HCT116 (cell line): ENCODE data around the gene UPK3BL2. TPM values are rescaled to one million over a fixed set of nuclear protein-coding genes. Genes with fewer than 3 reads are reported as not detected.
"Not testable (repeated sequence)": the region's sequence is repeated elsewhere in the genome, so short reads cannot be mapped to it uniquely, and the experiment has no call there.

Source experiments
- ATAC-seq: fragments of 200-7000 bp; cut with Tn5 transposase; 2 replicates; pipeline ENCODE4 v1.9.1; 2020; ENCODE audit warnings: mild to moderate bottlenecking, moderate library complexity
- BruUV-seq: library from RNA; stranded (reverse); fragments of 400-500 nt; replicated peaks from 2 replicates; lab custom pipeline; 2021; lab: Mats Ljungman, UMichigan
- CTCF ChIA-PET: fragments of 300-600 bp; sonication (Branson Sonifier 250); formaldehyde crosslinking; loops from one replicate; lab custom pipeline; 2021; ENCODE audit warnings: antibody characterized with exemption; lab: Charles Lee
- POLR2A ChIA-PET: fragments of 300-600, 350-600 bp; sonication (Branson Sonifier 250); formaldehyde crosslinking; loops from one replicate; lab custom pipeline; 2021; ENCODE audit warnings: antibody characterized with exemption; lab: Charles Lee
- RAD21 ChIA-PET, 2 experiments: fragments of 300-600 bp; sonication (Branson Sonifier 250); formaldehyde crosslinking; loops; one replicate each; lab custom pipeline; 2023; ENCODE audit warnings: low total read pairs in 2 of 2; ENCODE audit not compliant: uncharacterized antibody in 2 of 2, unreplicated experiment in 2 of 2, low non-redundant PET in 1 of 2; lab: Charles Lee
- DNase-seq: peaks from one replicate; pipeline ENCODE4 v3.0.0-alpha.2; 2010; ENCODE audit warnings: low read depth, low spot score
- H2AFZ ChIP-seq: fragments of 200-600 bp; shearing (Covaris generic), sonication (generic); 2 replicates; pipeline ENCODE4 v1.6.1; 2017; ENCODE audit warnings: low read depth, mixed run types, mixed read lengths, antibody characterized with exemption, low read length; ENCODE audit not compliant: poor library complexity, severe bottlenecking
- H3K27ac ChIP-seq: 2 replicates; pipeline ENCODE4 v1.5.1; 2012; ENCODE audit warnings: low read depth, low read length
- H3K27me3 ChIP-seq: fragments of 200-600 bp; sonication (generic); 2 replicates; pipeline ENCODE4 v1.6.1; 2016; ENCODE audit warnings: mixed run types, low read length, mixed read lengths; ENCODE audit not compliant: insufficient read depth
- H3K36me3 ChIP-seq, 2 experiments: fragments of 200-500 bp in 1 of 2; fragments of 200-600 bp in 1 of 2; sonication (Bioruptor generic) in 1 of 2; sonication (generic) in 1 of 2; 2 replicates each; pipeline versions ENCODE4 v1.5.1 to v1.6.1; 2014 to 2016; ENCODE audit warnings: low read length in 2 of 2, inconsistent platforms in 1 of 2, mixed read lengths in 1 of 2, mixed run types in 1 of 2; ENCODE audit not compliant: insufficient read depth in 2 of 2, control insufficient read depth in 1 of 2
- H3K4me1 ChIP-seq, 2 experiments: fragments of 200-600 bp in 1 of 2; sonication (generic) in 1 of 2; 2 replicates each; pipeline versions ENCODE4 v1.5.1 to v1.6.1; 2012 to 2017; ENCODE audit warnings: low read length in 2 of 2, inconsistent platforms in 1 of 2, mild to moderate bottlenecking in 1 of 2, mixed read lengths in 1 of 2, mixed run types in 1 of 2, moderate library complexity in 1 of 2; ENCODE audit not compliant: insufficient read depth in 2 of 2, control insufficient read depth in 1 of 2
- H3K4me2 ChIP-seq: fragments of 200-600 bp; sonication (generic); 2 replicates; pipeline ENCODE4 v1.6.1; 2017; ENCODE audit warnings: mixed run types, low read length, mixed read lengths
- H3K4me3 ChIP-seq, 2 experiments: fragments of 200-600 bp in 1 of 2; sonication (generic) in 1 of 2; replicated peaks in 1 of 2; 2 replicates each; pipeline ENCODE4 v1.5.1; 2011 to 2016; ENCODE audit warnings: low read length in 2 of 2, control low read depth in 1 of 2, low read depth in 1 of 2, mild to moderate bottlenecking in 1 of 2, mixed read lengths in 1 of 2, mixed run types in 1 of 2
- H3K79me2 ChIP-seq: fragments of 200-600 bp; sonication (generic); 2 replicates; pipeline ENCODE4 v1.6.1; 2017; ENCODE audit warnings: mild to moderate bottlenecking, mixed run types, low read length, moderate library complexity, mixed read lengths; ENCODE audit not compliant: insufficient read depth
- H3K9ac ChIP-seq: fragments of 200-600 bp; sonication (generic); 2 replicates; pipeline ENCODE4 v1.6.1; 2016; ENCODE audit warnings: low read length, mixed read lengths
- H3K9me2 ChIP-seq: fragments of 200-600 bp; sonication (generic), shearing (Covaris generic); 2 replicates; pipeline ENCODE4 v1.6.1; 2017; ENCODE audit warnings: mixed run types, mild to moderate bottlenecking, moderate library complexity; ENCODE audit not compliant: insufficient read depth
- H3K9me3 ChIP-seq, 2 experiments: fragments of 200-500 bp in 1 of 2; fragments of 200-600 bp in 1 of 2; sonication (Bioruptor generic) in 1 of 2; sonication (generic) in 1 of 2; 2 replicates each; pipeline ENCODE4 v1.6.1; 2014 to 2017; ENCODE audit warnings: low read length in 2 of 2, mixed read lengths in 2 of 2, inconsistent platforms in 1 of 2, low read depth in 1 of 2, mild to moderate bottlenecking in 1 of 2, mixed run types in 1 of 2, moderate library complexity in 1 of 2; ENCODE audit not compliant: control insufficient read depth in 1 of 2, insufficient read depth in 1 of 2
- H4K20me1 ChIP-seq: fragments of 200-600 bp; sonication (generic), shearing (Covaris generic); 2 replicates; pipeline ENCODE4 v1.6.1; 2017; ENCODE audit warnings: mixed run types, mild to moderate bottlenecking, moderate library complexity; ENCODE audit not compliant: insufficient read depth
- intact Hi-C: fragments of 100-400 bp; cut with micrococcal nuclease; formaldehyde crosslinking; loops from 2 replicates; pipeline ENCODE4 v1.10.0; 2022
- total RNA-seq: library from RNA; stranded (reverse); gene quantifications from one replicate; pipeline ENCODE4 v1.2.1, GENCODE V29; 2021; ENCODE audit not compliant: unreplicated experiment

Gene UPK3BL2
- total RNA-seq, 1 experiment from 2014 or later: 7.0 TPM

DNA sequence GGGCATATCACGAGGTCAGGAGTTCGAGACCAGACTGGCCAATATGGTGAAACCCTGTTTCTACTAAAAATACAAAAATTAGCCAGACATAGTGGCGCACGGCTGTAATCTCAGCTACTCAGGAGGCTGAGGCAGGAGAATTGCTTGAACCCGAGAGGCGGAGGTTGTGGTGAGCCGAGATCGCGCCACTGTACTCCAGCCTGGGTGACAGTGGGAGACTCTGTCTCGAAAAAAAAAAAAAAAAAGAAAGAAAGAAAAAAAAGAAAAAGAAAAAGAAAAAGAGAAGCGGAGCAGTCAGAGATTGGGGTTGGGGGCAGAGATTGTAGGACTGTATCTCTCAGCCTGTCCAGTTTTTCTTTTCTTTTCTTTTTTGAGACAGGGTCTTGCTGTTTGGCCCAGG lies 725 bp downstream of the UPK3BL2 start:
- H3K27me3 ChIP-seq, H3K79me2 ChIP-seq, CTCF ChIA-PET, H3K9me2 ChIP-seq, H3K27ac ChIP-seq, intact Hi-C loops, RAD21 ChIA-PET, H3K4me2 ChIP-seq, POLR2A ChIA-PET, H3K9ac ChIP-seq, H2AFZ ChIP-seq, DNase-seq, BruUV-seq, H3K4me3 ChIP-seq, ATAC-seq, H3K4me1 ChIP-seq, H4K20me1 ChIP-seq, H3K36me3 ChIP-seq, H3K9me3 ChIP-seq: not testable (repeated sequence)

- POLR2A ChIA-PET, H3K9ac ChIP-seq, H3K9me3 ChIP-seq, H3K9me2 ChIP-seq, H4K20me1 ChIP-seq, intact Hi-C loops, H3K36me3 ChIP-seq, H3K27ac ChIP-seq, H3K4me3 ChIP-seq, H3K79me2 ChIP-seq, DNase-seq, RAD21 ChIA-PET, ATAC-seq, H3K27me3 ChIP-seq, H3K4me2 ChIP-seq, H2AFZ ChIP-seq, H3K4me1 ChIP-seq, CTCF ChIA-PET, BruUV-seq: not testable (repeated sequence)
Measured at GRCh38 chr7:102542083-102542482, 1.4 kb downstream of the UPK3BL2 start.

DNA sequence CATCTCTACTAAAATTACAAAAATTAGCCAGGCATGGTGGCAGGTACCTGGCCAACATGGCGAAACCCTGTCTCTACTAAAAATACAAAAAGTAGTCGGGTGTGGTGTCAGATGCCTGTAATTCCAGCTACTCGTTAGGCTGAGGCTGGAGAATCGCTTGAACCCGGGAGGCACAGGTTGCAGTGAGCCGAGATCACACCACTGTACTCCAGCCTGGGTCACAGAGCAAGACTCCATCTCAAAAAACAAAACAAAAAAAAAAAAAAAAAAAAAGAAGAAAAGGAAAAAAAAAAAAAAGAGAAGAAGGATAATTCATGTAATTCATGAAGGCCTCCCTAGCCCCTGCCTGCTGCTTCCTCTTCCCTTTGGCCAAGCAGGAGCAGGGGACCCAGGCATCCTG lies 2.9 kb downstream of the UPK3BL2 start:
- DNase-seq, H3K27me3 ChIP-seq, H3K9ac ChIP-seq, RAD21 ChIA-PET, H2AFZ ChIP-seq, intact Hi-C loops, H3K36me3 ChIP-seq, H3K9me3 ChIP-seq, H3K9me2 ChIP-seq, ATAC-seq, H3K79me2 ChIP-seq, H3K4me2 ChIP-seq, POLR2A ChIA-PET, BruUV-seq, H4K20me1 ChIP-seq, CTCF ChIA-PET, H3K4me3 ChIP-seq, H3K4me1 ChIP-seq, H3K27ac ChIP-seq: not testable (repeated sequence)

GRCh38 chr7:102535062-102535615 lies 8.4 kb downstream of the UPK3BL2 start:
- not testable (repeated sequence) for ATAC-seq, H3K4me2 ChIP-seq

More at GRCh38 chr7:102535062-102535615, 8.4 kb downstream of the UPK3BL2 start:
- H4K20me1 ChIP-seq, BruUV-seq, H3K79me2 ChIP-seq, H3K36me3 ChIP-seq, H3K9me2 ChIP-seq, H3K9ac ChIP-seq, H3K4me3 ChIP-seq, POLR2A ChIA-PET, CTCF ChIA-PET, H3K27me3 ChIP-seq, H3K4me1 ChIP-seq, RAD21 ChIA-PET, H3K9me3 ChIP-seq, H2AFZ ChIP-seq, DNase-seq, H3K27ac ChIP-seq, intact Hi-C loops: not testable (repeated sequence)
